Stimulated activated effector memory CD8-positive, alpha-beta T cell treated with anti-CD3 and anti-CD28 coated beads, Interleukin-12 subunit alpha, Interleukin-12 subunit beta, amount 100 ng/mL, for 72 hours (primary cell): ENCODE measurements around the gene IGSF9B.
A peak's percentile ranks its signal among the peaks of the same experiment; 100 is the strongest.

Source experiments
- ATAC-seq: fragments of 150-1000 bp; cut with Tn5 transposase; 2 replicates; pipeline ENCODE4 v1.10.0; 2021
- DNase-seq, 2 donors: peaks; one replicate each; pipeline ENCODE4 v3.0.0; 2021 to 2022; ENCODE audit warnings: low spot score in 2 of 2
- H3K27ac Mint-ChIP-seq: one replicate; pipeline ENCODE4 v1.8.0; 2022; ENCODE audit warnings: mild to moderate bottlenecking, mixed read lengths
- H3K36me3 Mint-ChIP-seq: one replicate; pipeline ENCODE4 v1.8.0; 2022; ENCODE audit warnings: mild to moderate bottlenecking, mixed read lengths
- H3K4me1 Mint-ChIP-seq: one replicate; pipeline ENCODE4 v1.8.0; 2022; ENCODE audit warnings: mixed read lengths
- H3K4me3 Mint-ChIP-seq: one replicate; pipeline ENCODE4 v1.8.0; 2022; ENCODE audit warnings: mild to moderate bottlenecking, mixed read lengths
- H3K9me3 Mint-ChIP-seq: one replicate; pipeline ENCODE4 v1.8.0; 2022; ENCODE audit warnings: mixed read lengths

Gene IGSF9B

DNA sequence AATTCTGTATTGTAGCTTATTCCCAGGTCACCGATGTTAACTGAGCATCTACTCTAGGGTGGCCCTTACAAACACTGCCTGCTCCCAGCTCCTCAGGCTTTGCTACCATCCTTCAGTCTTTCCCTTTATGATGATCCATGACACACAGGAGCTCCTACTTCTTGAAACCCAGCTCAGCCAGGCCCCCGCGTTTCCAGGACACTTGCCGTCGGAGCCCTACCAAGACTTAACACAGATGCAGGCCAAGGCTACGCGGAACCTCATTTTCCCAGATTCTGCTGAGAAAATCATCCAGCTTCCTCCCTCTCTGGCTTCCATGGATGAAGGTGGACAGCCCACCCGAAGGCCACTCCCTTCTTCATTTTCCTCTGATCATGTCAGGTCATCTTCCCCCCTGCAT is 18.6 kb downstream of the IGSF9B start:
- no peak overlapping the region for H3K27ac Mint-ChIP-seq
- H3K9me3 Mint-ChIP-seq, result no peaks in the 10 kb centered on the region
- DNase-seq (no peak), ATAC-seq (no peak)
- H3K36me3 Mint-ChIP-seq, result peaks cover 73% of the 10 kb centered on the region
- no peak overlapping the region for H3K4me3 Mint-ChIP-seq
- H3K4me1 Mint-ChIP-seq, result peaks cover 24% of the 10 kb centered on the region

GRCh38 chr11:133937468-133937867 is 19.3 kb downstream of the IGSF9B start:
- DNase-seq, result no peak
- H3K4me1 Mint-ChIP-seq, result peaks cover 18% of the 10 kb centered on the region
- no peaks in the 10 kb centered on the region for H3K9me3 Mint-ChIP-seq
- no peak overlapping the region for H3K27ac Mint-ChIP-seq
- no peak overlapping the region for H3K4me3 Mint-ChIP-seq
- peaks cover 68% of the 10 kb centered on the region for H3K36me3 Mint-ChIP-seq
- no peak for ATAC-seq

GRCh38 chr11:133937015-133937414 is 19.8 kb downstream of the IGSF9B start:
- Mint-ChIP-seq H3K4me3 (no peak overlapping the region), H3K27ac (no peak overlapping the region), H3K36me3 (peaks cover 65% of the 10 kb centered on the region), H3K9me3 (no peaks in the 10 kb centered on the region), H3K4me1 (peaks cover 21% of the 10 kb centered on the region)
- no peak for DNase-seq
- no peak for ATAC-seq

DNA sequence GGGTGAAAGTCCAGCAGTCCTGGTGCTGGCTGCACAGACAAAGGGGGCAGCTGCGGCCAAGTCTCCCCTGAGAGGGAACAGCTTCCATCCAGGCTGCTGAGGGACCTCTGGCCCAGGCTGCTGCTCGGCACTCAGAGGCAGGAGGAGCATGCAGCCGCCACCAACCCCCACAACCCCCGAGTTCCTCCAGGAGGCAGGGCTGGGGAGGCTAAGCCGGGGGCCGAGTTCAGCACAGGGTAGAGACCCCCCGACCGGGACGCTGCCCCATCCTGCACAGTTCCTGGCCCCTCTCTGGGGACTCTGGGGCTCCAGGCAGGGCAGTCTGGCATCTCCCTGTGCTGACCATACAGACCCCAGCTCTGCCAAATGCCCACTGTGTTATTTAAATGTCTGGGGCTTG is 20.2 kb downstream of the IGSF9B start:
- H3K36me3 Mint-ChIP-seq, result peaks cover 65% of the 10 kb centered on the region
- H3K4me3 Mint-ChIP-seq, result no peak overlapping the region
- H3K4me1 Mint-ChIP-seq, result peaks cover 24% of the 10 kb centered on the region

DNA sequence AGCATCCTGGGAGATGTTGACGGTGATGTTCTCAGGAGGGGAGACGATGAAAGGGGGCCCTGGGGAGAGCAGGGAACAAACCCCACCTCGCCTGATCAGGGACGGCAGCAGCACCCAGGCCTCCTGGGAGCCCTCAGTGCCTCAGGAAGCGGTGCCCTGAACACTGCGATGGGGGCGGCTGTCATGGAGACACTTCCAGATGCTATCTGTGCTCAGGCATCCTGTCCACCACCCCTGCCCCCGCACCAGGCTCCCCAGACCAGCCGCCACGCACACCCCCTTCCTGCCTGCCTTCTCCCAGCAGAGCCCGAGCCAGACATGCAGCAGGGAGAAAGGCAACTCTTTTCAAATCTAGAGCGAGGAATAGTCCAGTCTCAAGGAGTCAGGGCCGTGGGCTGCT is 20.6 kb downstream of the IGSF9B start:
- peaks cover 65% of the 10 kb centered on the region for H3K36me3 Mint-ChIP-seq
- peak overlapping the region; percentile 40 for H3K27ac Mint-ChIP-seq
- H3K9me3 Mint-ChIP-seq, result no peaks in the 10 kb centered on the region
- peaks cover 24% of the 10 kb centered on the region for H3K4me1 Mint-ChIP-seq
- H3K4me3 Mint-ChIP-seq, result no peak overlapping the region
- ATAC-seq (no peak), DNase-seq (no peak)

More for the DNA sequence above, 20.2 kb downstream of the IGSF9B start:
- DNase-seq (no peak), ATAC-seq (no peak)
- no peaks in the 10 kb centered on the region for H3K9me3 Mint-ChIP-seq
- H3K27ac Mint-ChIP-seq, result no peak overlapping the region

DNA sequence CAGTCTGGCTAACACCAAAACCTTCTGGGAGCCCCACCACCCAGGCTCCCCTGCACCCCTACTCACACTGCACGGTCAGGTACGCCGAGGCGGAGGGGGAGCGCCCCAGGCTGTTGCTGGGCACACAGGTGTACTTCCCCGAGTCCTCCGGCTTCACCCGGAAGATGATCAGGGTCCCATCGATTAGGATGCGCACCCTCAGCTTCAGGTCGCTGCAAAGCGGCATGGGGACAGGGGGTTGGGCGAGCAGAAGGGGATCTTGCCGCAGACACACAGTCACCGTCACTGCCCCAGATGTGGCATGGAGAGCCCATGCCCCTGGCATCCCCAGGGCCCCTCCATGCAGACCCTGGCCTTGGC is 21.2 kb downstream of the IGSF9B start:
- ATAC-seq (no peak), DNase-seq (no peak)
- H3K9me3 Mint-ChIP-seq, result no peaks in the 10 kb centered on the region
- peaks cover 24% of the 10 kb centered on the region for H3K4me1 Mint-ChIP-seq
- H3K27ac Mint-ChIP-seq, result peak overlapping the region; percentile 40
- H3K36me3 Mint-ChIP-seq, result peaks cover 65% of the 10 kb centered on the region
- no peak overlapping the region for H3K4me3 Mint-ChIP-seq

DNA sequence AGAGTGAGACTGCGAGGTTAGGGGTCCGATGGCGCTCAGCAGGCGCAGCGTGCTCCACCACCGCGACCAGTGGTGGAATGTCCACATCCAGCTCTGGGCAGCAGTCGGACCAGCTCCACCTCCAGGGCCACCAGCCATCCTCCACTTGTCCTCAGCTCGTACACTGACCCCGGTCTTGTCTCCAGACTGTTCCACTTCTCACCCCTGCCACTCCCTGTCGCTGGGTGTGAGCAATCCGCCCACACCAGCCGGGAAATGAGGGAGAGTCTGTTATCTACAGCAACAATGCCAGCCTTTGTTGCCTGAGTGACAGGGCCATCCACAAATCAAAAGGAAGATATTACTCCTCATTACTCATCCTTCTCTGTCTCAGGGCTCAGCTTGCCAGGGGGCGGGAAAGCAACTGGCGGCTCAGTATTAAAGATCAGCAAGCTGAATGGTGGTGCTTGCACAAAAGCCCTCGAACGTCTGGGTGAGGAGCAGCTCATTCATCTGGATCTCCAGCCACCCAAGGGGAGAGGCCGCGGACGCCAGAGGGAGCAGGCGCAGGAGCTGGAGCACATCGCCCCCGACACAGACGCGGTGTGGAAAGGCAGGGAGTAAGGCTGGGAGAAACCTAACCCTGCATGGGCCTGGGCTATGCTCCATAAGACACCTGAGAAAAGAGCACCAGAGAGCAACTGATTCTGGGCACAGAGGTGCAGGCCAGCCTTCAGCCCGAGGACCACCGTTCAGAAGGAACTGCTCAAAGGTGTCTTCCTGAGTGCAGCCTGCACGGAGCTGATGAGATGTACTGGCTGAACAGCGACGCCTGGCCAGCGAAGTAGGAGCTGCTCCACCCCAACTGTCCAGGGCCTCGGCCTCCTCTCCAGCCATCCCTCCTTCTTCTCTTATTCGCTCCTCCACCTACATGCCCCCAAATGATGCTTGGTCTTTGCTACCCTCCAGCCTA is 21.9 kb downstream of the IGSF9B start:
- no peak overlapping the region for H3K27ac Mint-ChIP-seq
- H3K36me3 Mint-ChIP-seq, result peaks cover 69% of the 10 kb centered on the region
- DNase-seq (no peak), ATAC-seq (peak; percentile 48)
- H3K4me1 Mint-ChIP-seq, result peaks cover 21% of the 10 kb centered on the region
- H3K4me3 Mint-ChIP-seq, result no peak overlapping the region
- H3K9me3 Mint-ChIP-seq, result no peaks in the 10 kb centered on the region

DNA sequence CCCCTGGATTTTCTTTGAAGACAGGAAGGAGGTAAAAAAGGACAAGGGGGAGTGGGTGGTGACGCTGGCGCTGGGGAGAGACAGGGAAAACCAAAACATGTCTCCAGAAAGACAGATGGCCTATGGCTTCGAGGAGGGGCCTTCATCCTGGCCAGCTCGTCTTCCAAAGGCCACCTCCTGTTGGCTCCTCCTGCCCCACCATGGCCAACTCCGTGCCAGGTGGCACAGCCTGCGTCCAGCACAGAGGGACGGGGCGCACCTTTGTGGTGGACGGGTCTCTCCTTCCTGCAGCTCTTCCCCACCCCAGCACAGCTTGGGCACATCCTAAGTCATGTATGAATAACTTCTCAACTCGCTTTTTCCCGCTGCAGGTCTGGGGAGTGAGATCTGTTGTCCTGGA is 22.7 kb downstream of the IGSF9B start:
- Mint-ChIP-seq H3K4me3 (no peak overlapping the region), H3K36me3 (peaks cover 69% of the 10 kb centered on the region), H3K9me3 (no peaks in the 10 kb centered on the region), H3K4me1 (peaks cover 24% of the 10 kb centered on the region), H3K27ac (no peak overlapping the region)
- ATAC-seq (no peak), DNase-seq (no peak)

DNA sequence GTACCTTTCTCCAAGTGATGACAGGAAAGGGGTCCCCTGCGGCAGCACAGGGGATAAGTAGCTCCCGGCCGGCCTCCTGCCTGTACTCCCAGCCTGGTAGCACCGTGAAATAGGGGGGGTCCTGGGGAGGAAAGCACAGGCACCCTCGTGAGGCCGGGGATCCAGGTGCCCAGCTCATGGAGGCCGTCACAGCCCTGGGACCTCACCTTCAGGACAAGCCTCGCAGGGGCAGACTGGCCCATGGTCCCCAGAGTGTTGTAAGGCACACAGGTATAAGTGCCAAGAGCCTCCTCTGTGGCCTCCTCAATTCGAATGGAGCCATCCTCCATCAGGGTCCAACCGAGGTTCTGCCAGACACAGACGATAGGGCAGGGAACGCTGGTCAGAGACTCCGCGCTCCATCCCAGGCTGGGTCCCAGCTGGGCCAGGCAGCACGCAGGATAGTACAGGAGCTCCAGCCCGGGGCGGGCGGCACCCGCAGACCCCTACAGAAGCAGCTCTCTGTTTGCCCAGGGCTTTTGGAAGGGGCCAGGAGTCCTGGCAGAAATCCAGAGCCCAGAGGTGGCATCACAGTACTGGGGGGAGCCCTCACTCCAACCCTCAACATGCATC is 25.2 kb downstream of the IGSF9B start:
- no peak for ATAC-seq
- H3K4me3 Mint-ChIP-seq, result no peak overlapping the region
- H3K27ac Mint-ChIP-seq, result peak overlapping the region; percentile 81
- peaks cover 77% of the 10 kb centered on the region for H3K36me3 Mint-ChIP-seq
- H3K4me1 Mint-ChIP-seq, result peaks cover 44% of the 10 kb centered on the region
- no peak for DNase-seq
- no peaks in the 10 kb centered on the region for H3K9me3 Mint-ChIP-seq

- Mint-ChIP-seq H3K9me3 (no peaks in the 10 kb centered on the region), H3K36me3 (peaks cover 78% of the 10 kb centered on the region), H3K4me1 (peaks cover 44% of the 10 kb centered on the region), H3K4me3 (no peak overlapping the region), H3K27ac (peak overlapping the region; percentile 81)
- ATAC-seq (no peak), DNase-seq (no peak)
These were observed 25.9 kb downstream of the IGSF9B start for GRCh38 chr11:133930767-133931448.

DNA sequence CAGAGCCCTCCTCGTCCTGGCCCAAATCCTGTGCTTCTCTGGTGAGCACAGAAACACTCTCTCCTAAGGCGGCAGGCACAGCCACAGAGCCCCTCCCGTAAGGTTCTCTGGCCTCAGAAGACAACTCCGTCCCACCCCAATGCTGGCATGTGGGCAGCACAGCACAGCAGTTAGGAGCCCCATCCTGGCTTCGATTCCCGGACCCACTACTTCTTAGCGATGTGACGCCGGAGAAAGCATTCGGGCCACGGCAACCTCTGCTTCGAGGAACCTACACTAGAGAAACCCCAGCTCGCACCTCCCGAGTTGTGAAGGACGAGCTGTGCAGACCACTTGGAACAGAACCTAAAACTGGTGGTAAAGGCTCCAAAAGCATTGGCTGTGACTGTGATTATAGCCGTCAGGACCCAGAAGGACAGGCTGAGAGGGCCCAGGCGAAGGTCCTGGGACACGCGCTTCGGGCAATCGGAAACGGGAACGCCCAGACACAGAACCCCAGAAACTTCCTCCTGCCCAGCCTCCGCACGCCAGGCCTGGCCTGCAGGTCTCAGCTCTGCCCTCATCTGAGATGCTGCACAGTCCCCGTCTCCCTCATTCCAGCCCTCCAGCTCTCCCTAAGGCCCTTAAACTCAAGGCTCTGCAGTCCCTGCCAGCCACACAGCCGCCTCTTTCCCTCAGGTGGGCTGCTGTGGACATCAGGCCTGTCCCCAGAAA is 26.6 kb downstream of the IGSF9B start:
- Mint-ChIP-seq H3K27ac (no peak overlapping the region), H3K4me1 (peaks cover 44% of the 10 kb centered on the region), H3K36me3 (peaks cover 78% of the 10 kb centered on the region), H3K9me3 (no peaks in the 10 kb centered on the region), H3K4me3 (no peak overlapping the region)
- DNase-seq (no peak), ATAC-seq (no peak)

GRCh38 chr11:133929401-133930052 is 27.2 kb downstream of the IGSF9B start:
- Mint-ChIP-seq H3K27ac (peak overlapping the region; percentile 67), H3K9me3 (no peaks in the 10 kb centered on the region), H3K4me3 (peak overlapping the region; percentile 72), H3K4me1 (peaks cover 39% of the 10 kb centered on the region), H3K36me3 (peaks cover 77% of the 10 kb centered on the region)
- ATAC-seq (no peak), DNase-seq (no peak)

DNA sequence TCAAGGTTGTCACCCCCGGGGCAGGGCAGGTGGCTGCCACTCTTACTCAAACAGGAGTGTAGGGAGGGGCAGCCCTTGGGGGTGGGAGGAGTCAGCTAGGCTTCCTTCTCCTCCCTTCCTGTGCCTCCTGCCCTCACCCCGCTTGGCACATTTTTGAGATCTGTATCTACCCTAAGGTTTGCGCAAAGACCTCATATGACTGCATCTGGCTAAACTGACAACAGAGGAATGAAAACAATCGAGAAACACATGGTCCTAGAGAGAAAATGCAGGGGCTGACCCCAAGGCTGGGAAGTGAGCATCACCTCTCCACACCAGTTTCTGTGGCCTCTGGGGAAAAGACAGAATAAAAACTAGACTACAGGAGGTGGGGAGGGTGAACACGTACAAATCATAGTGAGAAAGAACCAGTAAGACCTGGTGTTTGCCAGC is 28.1 kb downstream of the IGSF9B start:
- ATAC-seq (peak; percentile 93), DNase-seq (peak; percentile 36 to 78)
- Mint-ChIP-seq H3K4me1 (peaks cover 38% of the 10 kb centered on the region), H3K36me3 (peaks cover 76% of the 10 kb centered on the region), H3K9me3 (no peaks in the 10 kb centered on the region), H3K27ac (peak overlapping the region; percentile 67), H3K4me3 (peak overlapping the region; percentile 72)

- peaks cover 38% of the 10 kb centered on the region for H3K4me1 Mint-ChIP-seq
- peak overlapping the region; percentile 72 for H3K4me3 Mint-ChIP-seq
- H3K36me3 Mint-ChIP-seq, result peaks cover 75% of the 10 kb centered on the region
- peak; percentile 39 for ATAC-seq
- DNase-seq, result peak; percentile 43 to 84
- H3K27ac Mint-ChIP-seq, result peak overlapping the region; percentile 67
- H3K9me3 Mint-ChIP-seq, result no peaks in the 10 kb centered on the region
These were observed 28.8 kb downstream of the IGSF9B start for GRCh38 chr11:133927690-133928627.
